GM10248 (cell line): ENCODE data around the gene PHLPP2.

Experiments
- CTCF ChIA-PET: fragments of 300-600 bp; sonication (Branson Sonifier 250); formaldehyde crosslinking; extraction: SDS; loops from one replicate; lab custom pipeline; 2021; ENCODE audit warnings: antibody characterized with exemption; lab: Yijun Ruan, JAX
- POLR2A ChIA-PET: fragments of 350-650 bp; sonication (Branson Sonifier 250); formaldehyde crosslinking; extraction: SDS; loops from one replicate; lab custom pipeline; 2020; ENCODE audit warnings: antibody characterized with exemption; lab: Yijun Ruan, JAX
- DNase-seq: peaks from one replicate; pipeline ENCODE4 v3.0.0; 2012; ENCODE audit errors: extremely low spot score
- TF ChIP-seq, protein P1 (sequence below): IDR thresholded peaks from 2 replicates; pipeline ENCODE4 v1.5.1; 2012; ENCODE audit warnings: mild to moderate bottlenecking, low read depth; ENCODE audit errors: extremely low read depth, missing control alignments, control extremely low read depth

Gene PHLPP2

GRCh38 chr16:71658771-71659170 lies 65.7 kb downstream of the PHLPP2 start:
- CTCF ChIA-PET: interaction anchor here (1.3 kb wide), 1 partner anchor 14 kb away, joined by 3 read pairs; no protein-coding TSS in a partner anchor
- DNase-seq: no peak
- POLR2A ChIA-PET: no interaction called here
- TF ChIP-seq, protein P1, sequence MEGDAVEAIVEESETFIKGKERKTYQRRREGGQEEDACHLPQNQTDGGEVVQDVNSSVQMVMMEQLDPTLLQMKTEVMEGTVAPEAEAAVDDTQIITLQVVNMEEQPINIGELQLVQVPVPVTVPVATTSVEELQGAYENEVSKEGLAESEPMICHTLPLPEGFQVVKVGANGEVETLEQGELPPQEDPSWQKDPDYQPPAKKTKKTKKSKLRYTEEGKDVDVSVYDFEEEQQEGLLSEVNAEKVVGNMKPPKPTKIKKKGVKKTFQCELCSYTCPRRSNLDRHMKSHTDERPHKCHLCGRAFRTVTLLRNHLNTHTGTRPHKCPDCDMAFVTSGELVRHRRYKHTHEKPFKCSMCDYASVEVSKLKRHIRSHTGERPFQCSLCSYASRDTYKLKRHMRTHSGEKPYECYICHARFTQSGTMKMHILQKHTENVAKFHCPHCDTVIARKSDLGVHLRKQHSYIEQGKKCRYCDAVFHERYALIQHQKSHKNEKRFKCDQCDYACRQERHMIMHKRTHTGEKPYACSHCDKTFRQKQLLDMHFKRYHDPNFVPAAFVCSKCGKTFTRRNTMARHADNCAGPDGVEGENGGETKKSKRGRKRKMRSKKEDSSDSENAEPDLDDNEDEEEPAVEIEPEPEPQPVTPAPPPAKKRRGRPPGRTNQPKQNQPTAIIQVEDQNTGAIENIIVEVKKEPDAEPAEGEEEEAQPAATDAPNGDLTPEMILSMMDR: no peak

DNA sequence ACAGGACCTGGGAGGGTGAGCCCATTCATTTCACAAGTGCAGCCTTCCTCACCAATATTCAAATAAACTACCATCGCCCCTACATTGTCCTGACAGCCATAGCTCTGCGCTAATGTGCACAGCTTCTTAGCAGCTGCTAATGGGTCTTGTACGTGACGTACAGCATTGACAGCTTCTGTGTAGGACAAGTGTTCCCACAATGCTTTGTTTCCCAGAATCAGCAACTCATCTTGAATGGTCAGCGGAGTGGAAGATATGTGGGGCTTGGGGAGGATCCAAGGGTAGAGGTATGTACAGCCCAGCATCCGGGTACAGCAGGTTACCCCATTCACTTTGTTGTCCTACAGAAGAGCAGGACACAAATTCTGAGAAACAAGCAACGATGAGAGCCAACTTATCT lies 74.8 kb downstream of the PHLPP2 start:
- ChIA-PET CTCF (no interaction called here), POLR2A (interaction anchor here (0.5 kb wide), 1 partner anchor 384 kb away, joined by 3 read pairs; no protein-coding TSS in a partner anchor)
- no peak for DNase-seq
- TF ChIP-seq, protein P1: no peak

DNA sequence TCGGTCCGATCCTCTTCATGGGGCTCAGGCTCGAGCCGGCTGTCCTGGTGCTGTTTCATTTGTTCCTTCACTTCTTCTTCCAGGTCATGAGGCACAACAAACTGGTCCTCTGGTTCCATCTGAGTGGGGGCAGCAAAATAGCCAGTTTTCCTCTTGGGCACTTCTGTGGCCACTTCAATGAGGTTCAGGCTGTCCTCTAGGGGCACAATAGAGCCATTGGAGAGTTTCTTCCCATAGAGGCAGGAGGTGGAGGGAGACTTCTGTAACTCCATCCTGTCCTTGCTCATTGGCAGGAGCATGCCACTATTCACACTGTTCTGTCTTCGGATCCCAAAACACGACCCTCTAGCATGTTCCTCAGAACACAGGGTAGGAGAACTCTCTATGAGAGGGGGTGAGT lies 75.6 kb downstream of the PHLPP2 start:
- ChIA-PET CTCF (no interaction called here), POLR2A (no interaction called here)
- no peak for DNase-seq
- TF ChIP-seq, protein P1: peak; percentile 33

GRCh38 chr16:71648162-71648561 lies 76.3 kb downstream of the PHLPP2 start:
- ChIA-PET CTCF (interaction anchor here (1.2 kb wide), 1 partner anchor 37 kb away, joined by 3 read pairs; no protein-coding TSS in a partner anchor), POLR2A (no interaction called here)
- no peak for DNase-seq
- TF ChIP-seq, protein P1: no peak

DNA sequence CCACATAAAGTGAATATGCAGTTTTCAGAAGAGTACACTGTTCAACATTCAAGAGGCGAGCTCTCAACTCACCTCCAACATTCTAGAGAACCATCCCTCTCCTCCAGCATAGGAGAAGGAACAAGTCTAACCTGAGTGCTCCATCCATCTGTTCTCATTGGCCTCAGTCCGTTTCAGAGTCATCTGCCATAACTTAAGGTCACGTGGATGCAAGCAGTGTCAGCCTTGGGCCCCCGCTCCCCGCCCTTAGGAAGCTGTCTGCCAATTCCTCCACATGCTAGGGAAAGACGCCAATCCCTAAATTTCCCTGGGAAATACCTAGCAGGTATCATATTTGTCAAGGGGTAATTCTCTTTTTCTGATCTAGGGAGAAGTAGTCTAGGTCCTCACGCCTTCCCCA lies 77.1 kb downstream of the PHLPP2 start:
- POLR2A ChIA-PET: no interaction called here
- TF ChIP-seq, protein P1: no peak

GRCh38 chr16:71645450-71645849 lies 79.1 kb downstream of the PHLPP2 start:
- ChIA-PET POLR2A (no interaction called here), CTCF (interaction anchor here (1.0 kb wide), 1 partner anchor 35 kb away, joined by 3 read pairs; no protein-coding TSS in a partner anchor)
- peak; percentile 34 for DNase-seq
- TF ChIP-seq, protein P1: peak; percentile 25

More for the DNA sequence above, 77.1 kb downstream of the PHLPP2 start:
- DNase-seq: no peak
- CTCF ChIA-PET: interaction anchor here (0.8 to 1.2 kb wide), 2 partner anchors 36 to 314 kb away, joined by 3 read pairs; no protein-coding TSS in a partner anchor

DNA sequence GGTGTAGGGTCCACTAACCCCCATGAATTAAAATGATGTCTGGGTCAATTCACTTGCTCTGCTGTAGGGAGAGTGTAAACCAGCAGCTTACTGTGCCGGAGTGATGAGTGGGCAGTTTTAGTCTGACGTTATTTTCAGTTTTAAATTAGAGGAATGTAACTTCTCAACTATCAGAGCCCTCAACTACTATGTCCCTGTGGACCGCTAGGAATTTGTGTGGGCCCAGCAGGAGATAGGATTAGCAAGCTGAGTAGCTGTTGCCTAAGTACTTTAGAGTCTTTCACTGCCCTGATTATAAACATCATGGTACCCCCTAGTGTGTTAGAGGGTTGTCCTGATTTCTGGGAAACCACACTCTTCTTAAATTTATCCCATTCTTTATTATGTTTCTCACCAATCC lies 87.1 kb downstream of the PHLPP2 start:
- no peak for DNase-seq
- TF ChIP-seq, protein P1: no peak
- ChIA-PET CTCF (interaction anchor here (3.6 kb wide), 1 partner anchor 26 kb away, joined by 14 read pairs; no protein-coding TSS in a partner anchor), POLR2A (no interaction called here)
